Karpas-422 (cell line): ENCODE measurements around the gene CHST6. TPM values are rescaled to one million over a fixed set of nuclear protein-coding genes. Genes with fewer than 3 reads are reported as not detected.
"Not testable (repeated sequence)": the region's sequence is repeated elsewhere in the genome, so short reads cannot be mapped to it uniquely, and the experiment has no call there.

Experiments used
- DNase-seq: peaks from one replicate; pipeline ENCODE4 v3.0.0-alpha.2; 2015
- H2AFZ ChIP-seq: fragments of 200-600 bp; sonication (generic); 2 replicates; pipeline ENCODE4 v1.6.1; 2014; ENCODE audit warnings: antibody characterized with exemption, low read length, mixed read lengths
- H3K27ac ChIP-seq: fragments of 200-600 bp; sonication (generic); 2 replicates; pipeline ENCODE4 v1.5.1; 2014; ENCODE audit warnings: mild to moderate bottlenecking, low read length, moderate library complexity
- H3K27me3 ChIP-seq: fragments of 200-600 bp; sonication (generic); 2 replicates; pipeline ENCODE4 v1.6.1; 2014; ENCODE audit warnings: low read length, mixed read lengths
- H3K36me3 ChIP-seq: fragments of 200-600 bp; sonication (generic); 2 replicates; pipeline ENCODE4 v1.6.1; 2014; ENCODE audit warnings: low read length, mixed read lengths; ENCODE audit not compliant: insufficient read depth
- H3K4me1 ChIP-seq: fragments of 200-600 bp; sonication (generic); 2 replicates; pipeline ENCODE4 v1.6.1; 2014; ENCODE audit warnings: mild to moderate bottlenecking, low read length, mixed read lengths
- H3K4me2 ChIP-seq: fragments of 200-600 bp; sonication (generic); 2 replicates; pipeline ENCODE4 v1.6.1; 2014; ENCODE audit warnings: low read length, low read depth, mild to moderate bottlenecking; ENCODE audit not compliant: poor library complexity, severe bottlenecking
- H3K4me3 ChIP-seq: fragments of 200-600 bp; sonication (generic); 2 replicates; pipeline ENCODE4 v1.5.1; 2014; ENCODE audit warnings: mild to moderate bottlenecking, antibody characterized with exemption, low read length, mixed read lengths
- H3K79me2 ChIP-seq: fragments of 200-600 bp; sonication (generic); 2 replicates; pipeline ENCODE4 v1.6.1; 2014; ENCODE audit warnings: mild to moderate bottlenecking, low read length, mixed read lengths
- H3K9ac ChIP-seq: fragments of 200-600 bp; sonication (generic); 2 replicates; pipeline ENCODE4 v1.6.0; 2014; ENCODE audit warnings: low read length
- H3K9me2 ChIP-seq: fragments of 200-600 bp; sonication (generic), shearing (Covaris generic); replicated peaks from 2 replicates; pipeline ENCODE4 v1.6.0; 2014; ENCODE audit warnings: mild to moderate bottlenecking, low read length, moderate library complexity; ENCODE audit not compliant: insufficient read depth
- H3K9me3 ChIP-seq: fragments of 300-700, 200-600 bp; sonication (generic); 2 replicates; pipeline ENCODE4 v1.6.1; 2014; ENCODE audit warnings: low read length, mixed read lengths
- H4K20me1 ChIP-seq: fragments of 200-600 bp; sonication (generic); 2 replicates; pipeline ENCODE4 v1.6.1; 2014; ENCODE audit warnings: mild to moderate bottlenecking, antibody characterized with exemption, low read length, low read depth; ENCODE audit not compliant: insufficient read depth
- total RNA-seq: library from RNA; depleted of rRNA; stranded (reverse); fragments of >200 nt; shearing (Covaris generic); gene quantifications from 2 replicates; pipeline ENCODE4 v1.2.3, GENCODE V29; 2014; ENCODE audit warnings: low replicate concordance; rRNA removed

The CHST6 gene
- total RNA-seq = not detected in 2 replicates

DNA sequence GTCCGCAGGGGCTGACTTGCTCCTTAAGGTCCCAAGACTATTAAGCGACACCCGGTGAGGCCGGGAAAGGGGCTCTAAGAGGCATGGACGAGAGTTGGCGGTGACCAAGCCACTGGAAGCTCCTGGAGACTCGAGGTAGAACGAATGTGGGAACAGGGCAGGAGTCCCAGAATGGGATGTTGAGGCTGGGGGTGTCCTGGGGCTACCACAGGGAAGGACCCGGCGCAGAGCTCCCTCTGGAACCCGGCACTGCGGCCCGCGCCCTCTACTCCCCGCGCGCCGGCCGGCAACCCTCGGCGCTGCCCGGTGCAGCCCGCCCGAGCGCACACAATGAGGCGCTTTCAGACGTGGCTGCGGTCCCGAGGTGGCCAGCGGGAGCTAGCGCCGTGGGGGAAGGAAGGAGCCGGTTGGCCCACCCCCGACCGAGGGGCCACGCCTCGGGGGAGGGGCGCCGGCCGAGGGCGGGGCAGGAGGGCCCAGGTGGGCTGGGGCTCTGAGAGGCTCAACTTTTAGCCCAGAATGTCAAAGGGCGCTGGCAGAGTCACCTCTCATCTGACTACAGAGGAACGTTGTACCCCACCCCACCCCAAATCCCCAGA lies at the start of gene CHST6:
TSS of gene CHST6 (minus strand) at position 366 of the 599 bp plus-strand sequence. CDS start 15,613 bp downstream, outside the sequence.
- no peaks in the 10 kb centered on the region for H3K9me3 ChIP-seq
- no peaks in the 10 kb centered on the region for H3K4me1 ChIP-seq
- no peak within 1 kb of the TSS for H3K4me2 ChIP-seq
- H3K27me3 ChIP-seq = no peaks in the 10 kb centered on the region
- H3K27ac ChIP-seq = no peak within 1 kb of the TSS
- H3K9ac ChIP-seq = no peak within 1 kb of the TSS
- H3K79me2 ChIP-seq = no peaks in the 10 kb centered on the region
- H3K36me3 ChIP-seq = no peaks in the 10 kb centered on the region
- no peaks in the 10 kb centered on the region for H4K20me1 ChIP-seq
- H3K9me2 ChIP-seq = no peaks in the 10 kb centered on the region
- H2AFZ ChIP-seq = no peak within 1 kb of the TSS
- DNase-seq = no peak
- H3K4me3 ChIP-seq = no peak within 1 kb of the TSS

DNA sequence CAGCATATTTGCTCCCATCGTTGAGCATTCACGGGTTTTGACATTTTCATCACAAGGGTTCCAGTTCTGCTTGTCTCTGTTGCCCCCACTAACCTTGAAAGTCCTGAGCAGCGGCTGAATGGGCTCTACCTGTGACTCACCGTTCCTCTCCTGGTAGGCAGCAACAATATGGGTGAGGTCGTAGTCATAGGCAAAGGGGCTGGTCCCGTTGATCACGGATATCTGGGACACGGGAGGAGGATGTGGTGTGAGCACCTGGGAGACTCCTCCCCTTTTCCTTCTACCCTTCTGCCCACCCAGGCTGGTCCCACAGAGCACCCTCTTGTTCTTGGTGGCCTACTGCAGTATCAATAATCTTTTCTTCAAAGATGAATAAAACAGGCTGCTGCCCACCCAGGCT lies 47.2 kb upstream of the CHST6 start:
- H3K79me2 ChIP-seq, H3K9ac ChIP-seq, H3K4me3 ChIP-seq, H3K27me3 ChIP-seq, H3K27ac ChIP-seq, H3K36me3 ChIP-seq, H3K4me2 ChIP-seq, H4K20me1 ChIP-seq, DNase-seq, H2AFZ ChIP-seq, H3K4me1 ChIP-seq, H3K9me2 ChIP-seq, H3K9me3 ChIP-seq: not testable (repeated sequence)

DNA sequence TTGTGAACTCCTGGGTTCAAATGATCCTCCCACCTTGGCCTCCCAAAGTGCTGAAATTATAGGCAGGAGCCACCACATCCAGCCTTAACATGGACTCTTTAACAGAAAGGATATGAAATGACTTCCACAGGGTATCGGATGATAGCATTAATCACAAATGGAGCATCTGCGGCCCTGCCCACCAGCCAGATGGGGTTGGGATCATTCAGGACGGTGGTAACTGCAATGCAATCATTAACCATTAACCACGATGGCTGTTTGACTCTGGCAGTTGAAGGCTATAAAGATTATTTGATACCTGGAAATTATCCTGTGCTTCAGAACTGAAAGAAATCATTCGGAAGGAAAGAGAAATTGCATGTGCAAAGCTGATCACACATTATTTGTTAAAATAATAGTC lies 46.0 kb upstream of the CHST6 start:
- no peaks in the 10 kb centered on the region for H4K20me1 ChIP-seq
- no peaks in the 10 kb centered on the region for H3K4me1 ChIP-seq

DNA sequence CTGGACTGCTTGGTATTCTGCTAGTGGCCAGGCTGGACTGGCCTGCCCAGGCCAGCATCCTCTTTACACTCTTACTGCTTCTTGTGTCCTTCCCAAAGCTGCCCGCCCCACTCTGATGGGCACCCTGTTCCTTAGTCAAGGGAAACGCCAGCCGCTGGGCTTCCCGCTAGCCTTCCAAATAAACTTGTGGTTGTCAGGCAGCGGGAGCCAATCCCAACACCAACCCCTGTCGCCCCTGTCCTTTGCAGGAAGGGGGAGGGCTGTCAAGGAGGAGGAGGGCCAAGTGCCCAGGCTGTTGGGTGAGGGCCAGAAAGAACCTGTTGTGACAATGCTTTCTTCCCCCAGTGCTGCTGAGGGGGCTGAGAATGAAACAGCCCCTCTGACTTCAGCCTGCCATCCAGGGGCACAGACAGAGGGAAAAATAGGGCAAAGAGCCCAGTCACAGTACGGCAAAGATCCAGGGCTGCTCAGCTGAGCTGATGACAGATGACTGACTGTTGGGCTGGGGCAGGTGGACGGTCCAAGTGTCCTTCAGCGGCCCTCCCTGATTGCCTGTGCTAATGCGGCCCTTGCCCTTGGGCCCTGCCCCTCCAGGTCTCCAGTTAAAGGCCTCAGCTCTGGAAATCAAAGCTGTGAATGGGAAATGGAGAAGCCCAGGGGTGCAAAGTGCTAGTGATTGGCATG lies 43.8 kb upstream of the CHST6 start:
- H3K79me2 ChIP-seq, H3K9ac ChIP-seq, H3K9me2 ChIP-seq, H3K27ac ChIP-seq, H3K9me3 ChIP-seq, DNase-seq, H3K4me1 ChIP-seq, H3K4me2 ChIP-seq, H3K36me3 ChIP-seq, H3K27me3 ChIP-seq, H2AFZ ChIP-seq, H3K4me3 ChIP-seq, H4K20me1 ChIP-seq: not testable (repeated sequence)

More for the DNA sequence above, 46.0 kb upstream of the CHST6 start:
- Histone ChIP-seq H3K4me3 (no peak overlapping the region), H2AFZ (no peak overlapping the region), H3K9me3 (no peaks in the 10 kb centered on the region), H3K9ac (no peak overlapping the region), H3K36me3 (peaks cover 6% of the 10 kb centered on the region; the same call in 1 of the 2 replicates), H3K27ac (no peak overlapping the region), H3K79me2 (no peaks in the 10 kb centered on the region), H3K27me3 (no peaks in the 10 kb centered on the region), H3K4me2 (no peak overlapping the region), H3K9me2 (no peaks in the 10 kb centered on the region)
- no peak for DNase-seq

DNA sequence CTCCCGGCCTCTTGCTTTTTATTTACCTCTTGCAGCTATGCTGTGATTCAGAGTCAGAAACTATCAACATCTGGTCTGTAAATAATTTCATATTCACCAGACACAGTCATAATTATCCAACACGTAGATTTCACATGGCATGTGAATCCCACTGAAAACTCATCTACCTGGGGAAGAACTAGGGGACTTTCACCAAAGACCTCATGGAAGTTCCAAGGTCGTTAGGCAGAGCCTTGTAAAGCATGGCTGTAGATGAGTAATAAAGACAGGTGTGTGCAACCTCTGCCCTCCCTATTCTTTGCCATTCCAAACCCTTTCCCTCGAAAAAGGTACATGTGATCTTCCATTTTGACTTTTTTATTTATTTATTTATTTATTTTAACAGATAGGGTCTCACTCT lies 42.5 kb upstream of the CHST6 start:
- Histone ChIP-seq H4K20me1 (no peaks in the 10 kb centered on the region), H3K79me2 (no peaks in the 10 kb centered on the region), H3K4me3 (no peak overlapping the region), H2AFZ (no peak overlapping the region), H3K4me1 (no peaks in the 10 kb centered on the region), H3K9me3 (no peaks in the 10 kb centered on the region), H3K4me2 (no peak overlapping the region), H3K36me3 (no peaks in the 10 kb centered on the region), H3K9ac (no peak overlapping the region), H3K9me2 (no peaks in the 10 kb centered on the region), H3K27me3 (no peaks in the 10 kb centered on the region), H3K27ac (no peak overlapping the region)
- no peak for DNase-seq

DNA sequence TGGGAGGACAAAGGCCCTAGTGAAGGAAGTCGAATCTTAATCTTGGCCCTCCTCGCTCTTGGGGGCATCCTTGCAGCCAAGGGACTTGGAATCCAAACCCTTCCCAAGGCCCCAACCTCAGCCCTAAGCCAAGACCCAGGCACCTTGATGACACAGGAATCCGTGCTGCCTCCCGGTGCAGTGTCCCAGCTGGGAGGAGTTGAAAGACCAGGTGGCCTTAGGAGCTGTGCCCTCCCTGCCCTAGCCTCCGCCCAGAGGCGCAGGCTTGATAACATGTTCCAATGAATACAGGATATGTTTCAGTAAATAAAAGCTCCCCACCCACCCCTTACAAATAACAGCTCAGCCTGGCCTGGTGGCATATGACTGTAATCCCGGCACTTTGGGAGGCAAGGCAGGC lies 40.7 kb upstream of the CHST6 start, which contains the start of gene CHST5:
TSS of gene CHST5 (minus strand) at position 208 of the 400 bp plus-strand sequence. CDS start 5,724 bp downstream, outside the sequence.
- Histone ChIP-seq H3K4me1 (no peaks in the 10 kb centered on the region), H3K79me2 (no peaks in the 10 kb centered on the region), H3K27ac (no peak within 1 kb of the TSS), H3K4me3 (no peak within 1 kb of the TSS), H2AFZ (no peak within 1 kb of the TSS), H3K27me3 (no peaks in the 10 kb centered on the region), H3K9ac (no peak within 1 kb of the TSS), H3K4me2 (no peak within 1 kb of the TSS), H4K20me1 (no peaks in the 10 kb centered on the region), H3K9me2 (no peaks in the 10 kb centered on the region), H3K9me3 (no peaks in the 10 kb centered on the region), H3K36me3 (no peaks in the 10 kb centered on the region)
- no peak for DNase-seq

DNA sequence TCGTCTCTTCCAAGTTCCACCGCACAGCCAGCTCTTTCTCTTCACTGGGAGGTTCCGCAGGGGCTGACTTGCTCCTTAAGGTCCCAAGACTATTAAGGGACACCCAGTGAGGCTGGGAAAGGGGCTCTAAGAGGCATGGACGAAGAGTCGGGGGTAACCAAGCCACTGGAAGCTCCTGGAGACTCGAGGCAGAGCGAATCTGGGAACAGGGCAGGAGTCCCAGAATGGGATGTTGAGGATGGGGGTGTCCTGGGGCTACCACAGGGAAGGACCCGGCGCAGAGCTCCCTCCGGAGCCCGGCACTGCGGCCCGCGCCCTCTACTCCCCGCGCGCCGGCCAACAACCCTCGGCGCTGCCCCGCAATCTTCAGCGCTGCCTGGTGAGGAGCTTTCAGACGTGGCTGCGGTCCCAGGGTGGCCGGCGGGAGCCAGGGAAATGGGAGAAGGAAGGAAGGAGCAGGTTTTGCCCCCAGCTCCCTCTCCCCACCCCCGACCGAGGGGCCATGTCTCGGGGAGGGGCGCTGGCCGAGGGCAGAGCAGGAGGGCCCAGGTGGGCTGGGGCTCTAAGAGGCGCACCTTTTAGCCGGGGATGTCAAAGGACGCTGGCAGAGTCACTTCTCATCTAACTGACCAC lies 40.1 kb upstream of the CHST6 start:
- Histone ChIP-seq H3K4me1 (no peaks in the 10 kb centered on the region), H3K4me2 (no peak overlapping the region), H3K9ac (no peak overlapping the region), H3K79me2 (no peaks in the 10 kb centered on the region), H3K27ac (no peak overlapping the region), H3K36me3 (no peaks in the 10 kb centered on the region), H2AFZ (no peak overlapping the region), H3K27me3 (no peaks in the 10 kb centered on the region), H4K20me1 (no peaks in the 10 kb centered on the region), H3K9me3 (no peaks in the 10 kb centered on the region), H3K4me3 (no peak overlapping the region), H3K9me2 (no peaks in the 10 kb centered on the region)
- DNase-seq = no peak

DNA sequence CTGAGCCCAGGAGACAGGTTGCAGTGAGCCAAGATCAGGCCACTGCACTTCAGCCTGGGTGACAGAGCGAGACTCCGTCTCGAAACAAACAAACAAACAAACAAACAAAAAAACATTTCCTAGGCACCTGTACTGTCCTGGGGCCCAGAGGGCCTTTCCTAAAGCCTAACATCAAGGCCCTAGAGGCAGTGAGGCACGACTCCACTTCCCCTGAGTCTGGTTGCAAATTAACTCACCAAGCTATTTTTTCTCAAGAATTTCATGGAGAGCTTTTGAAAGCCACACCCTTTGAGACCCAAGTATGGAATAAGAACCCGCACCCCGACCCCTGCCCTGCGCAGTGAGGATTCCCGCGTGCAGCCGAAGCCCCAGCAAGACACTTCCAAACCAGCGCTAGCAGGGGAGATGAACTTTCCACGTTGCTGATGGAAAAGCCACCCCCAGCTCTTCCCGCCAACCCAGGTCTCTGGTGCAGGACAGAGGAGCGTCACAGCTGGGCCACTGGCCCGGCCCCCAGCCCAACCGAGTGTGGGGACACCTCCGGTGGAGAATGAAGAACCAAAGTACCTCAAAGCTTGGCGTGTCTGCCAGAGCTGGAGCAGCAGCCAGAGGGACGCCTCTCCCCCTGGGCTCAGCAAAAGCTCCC lies 39.4 kb upstream of the CHST6 start:
- H3K9ac ChIP-seq = no peak overlapping the region

More for the DNA sequence above, 39.4 kb upstream of the CHST6 start:
- Histone ChIP-seq H3K4me2 (no peak overlapping the region), H3K4me3 (no peak overlapping the region), H3K4me1 (no peaks in the 10 kb centered on the region), H3K36me3 (no peaks in the 10 kb centered on the region), H3K27me3 (no peaks in the 10 kb centered on the region), H3K9me3 (no peaks in the 10 kb centered on the region), H2AFZ (no peak overlapping the region), H3K79me2 (no peaks in the 10 kb centered on the region), H4K20me1 (no peaks in the 10 kb centered on the region), H3K27ac (no peak overlapping the region), H3K9me2 (no peaks in the 10 kb centered on the region)
- DNase-seq = no peak
